ENCODE data around the gene RIT1.
"Not testable (repeated sequence)": the region's sequence is repeated elsewhere in the genome, so short reads cannot be mapped to it uniquely, and the experiment has no call there.

RIT1 gene

DNA sequence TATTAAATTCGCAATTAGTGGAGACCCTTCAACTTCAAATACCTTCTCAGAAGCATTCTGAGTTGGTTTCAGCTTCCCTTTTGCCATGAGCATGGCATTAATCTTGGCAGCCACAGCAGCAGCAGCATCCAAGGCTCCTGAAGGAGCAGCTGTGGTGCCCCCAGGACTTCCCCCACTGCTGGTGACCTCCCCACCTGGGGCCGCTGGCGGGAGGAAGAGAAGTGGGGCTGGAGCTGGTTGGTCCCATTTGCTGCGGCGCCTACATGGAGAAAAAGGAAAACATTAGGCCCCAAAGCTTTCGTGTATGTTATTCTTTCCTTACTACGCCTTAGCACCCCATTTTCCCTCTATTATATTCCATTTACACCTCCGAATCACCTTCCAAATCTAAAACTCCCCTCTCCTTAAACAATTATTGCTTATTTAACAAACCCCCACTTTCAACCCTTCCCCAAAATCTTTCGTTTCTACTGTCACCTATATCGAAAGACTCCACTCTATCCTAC lies 22.5 kb upstream of the RIT1 start:
- DNase-seq (ENCODE audit: low read depth): no peak

DNA sequence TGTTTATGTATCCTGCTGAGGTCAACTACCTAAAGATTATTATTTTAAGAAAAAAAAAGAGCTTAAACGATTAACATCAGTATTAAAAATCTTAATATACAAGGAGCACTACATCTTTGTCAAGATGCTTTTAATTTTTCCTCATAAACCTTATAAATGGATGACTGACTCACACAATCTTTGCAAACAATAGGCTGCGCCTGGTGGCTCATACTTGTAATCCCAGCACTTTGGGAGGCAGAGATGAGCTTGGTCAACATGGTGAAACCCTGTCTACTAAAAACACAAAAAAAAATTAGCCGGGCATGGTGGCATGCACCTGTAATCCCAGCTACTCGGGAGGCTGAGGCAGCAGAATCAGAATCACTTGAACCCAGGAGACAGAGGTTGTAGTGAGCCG lies 21.3 kb upstream of the RIT1 start:
- no peak for DNase-seq (ENCODE audit: low read depth)

DNA sequence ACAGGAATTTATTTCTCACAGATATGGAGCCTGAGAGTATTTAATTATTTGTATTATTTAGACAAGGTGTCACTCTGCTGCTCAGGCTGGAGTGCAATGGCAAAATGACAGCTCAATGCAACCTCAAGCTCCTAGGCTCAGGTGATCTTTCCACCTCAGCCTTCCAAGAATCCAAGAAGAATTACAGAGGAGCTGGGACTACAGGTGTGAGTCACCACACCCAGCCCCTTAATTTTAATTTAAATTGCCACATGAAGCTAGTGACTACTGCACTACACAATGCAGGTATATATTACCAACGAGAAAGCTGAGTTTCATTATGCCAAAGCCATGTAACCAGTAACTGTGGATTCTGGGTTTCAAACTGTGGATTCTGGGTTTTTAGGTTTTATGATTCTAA lies 20.9 kb upstream of the RIT1 start:
- no peak for DNase-seq (ENCODE audit: low read depth)

DNA sequence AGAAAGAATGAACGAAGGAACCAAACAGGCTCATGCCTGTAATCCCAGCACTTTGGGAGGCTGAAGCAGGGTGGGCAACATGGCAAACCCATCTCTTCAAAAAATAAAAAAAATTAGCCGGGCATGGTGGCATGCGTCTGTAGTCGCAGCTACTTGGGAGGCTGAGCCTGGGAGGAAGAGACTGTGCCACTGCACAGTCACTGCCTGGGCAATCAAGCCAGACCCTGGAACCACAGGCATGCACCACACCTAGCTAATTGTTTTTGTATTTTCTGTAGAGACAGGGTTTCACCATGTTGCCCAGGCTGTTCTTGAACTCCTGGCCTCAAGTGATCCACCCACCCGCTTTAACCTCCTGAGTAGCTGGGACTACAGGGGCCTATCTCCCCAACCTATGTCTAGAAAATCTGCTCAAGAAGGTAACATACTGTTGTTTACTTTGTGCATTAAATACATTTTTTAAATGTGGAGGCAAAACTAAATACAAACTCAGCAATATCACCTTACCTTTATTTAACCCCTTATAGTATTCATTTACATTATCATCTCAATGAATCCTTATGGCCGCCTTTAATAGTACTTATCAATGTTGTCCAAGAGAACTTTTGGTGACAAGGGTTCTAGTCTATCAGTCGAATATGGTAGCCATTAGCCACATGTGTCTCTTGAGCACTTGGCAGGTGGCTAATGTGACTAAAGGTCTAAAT lies 20.3 kb upstream of the RIT1 start:
- DNase-seq (ENCODE audit: low read depth): no peak

DNA sequence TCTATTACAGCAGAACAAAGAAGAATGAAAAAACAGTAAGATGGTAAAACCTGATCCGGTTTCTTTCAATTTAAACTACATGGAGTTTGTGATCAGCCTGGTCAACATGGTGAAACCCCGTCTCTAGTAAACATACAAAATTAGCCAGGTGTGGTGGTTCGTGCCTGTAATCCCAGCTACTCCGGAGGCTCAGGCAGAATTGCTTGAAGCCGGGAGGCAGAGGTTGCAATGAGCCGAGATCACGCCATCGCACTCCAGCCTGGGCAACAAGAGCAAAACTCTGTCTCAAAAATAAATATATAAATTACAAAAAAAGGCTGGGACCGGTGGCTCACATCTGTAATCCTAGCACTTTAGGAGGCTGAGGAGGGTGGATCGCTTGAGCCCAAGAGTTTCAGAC lies 19.6 kb upstream of the RIT1 start:
- DNase-seq (ENCODE audit: low read depth): not testable (repeated sequence)

DNA sequence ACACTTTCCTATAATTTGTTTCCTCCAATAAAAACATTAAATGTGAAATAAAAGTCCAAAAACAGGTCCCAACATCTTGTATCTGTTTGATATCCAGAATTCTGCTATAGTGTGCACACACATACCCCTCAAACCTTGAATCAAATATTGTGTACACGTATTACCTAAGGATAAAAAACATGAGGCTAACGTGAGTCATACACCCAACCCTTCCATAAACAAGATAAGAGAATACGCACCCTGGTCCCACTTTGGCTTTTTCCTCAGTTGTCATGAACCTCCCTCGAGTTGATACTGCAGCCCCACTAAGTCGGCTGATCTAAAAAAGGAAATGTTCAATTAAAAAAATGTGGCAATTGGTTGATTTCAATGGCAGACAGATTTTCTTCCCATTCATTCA lies 17.9 kb upstream of the RIT1 start:
- no peak for DNase-seq (ENCODE audit: low read depth)

DNA sequence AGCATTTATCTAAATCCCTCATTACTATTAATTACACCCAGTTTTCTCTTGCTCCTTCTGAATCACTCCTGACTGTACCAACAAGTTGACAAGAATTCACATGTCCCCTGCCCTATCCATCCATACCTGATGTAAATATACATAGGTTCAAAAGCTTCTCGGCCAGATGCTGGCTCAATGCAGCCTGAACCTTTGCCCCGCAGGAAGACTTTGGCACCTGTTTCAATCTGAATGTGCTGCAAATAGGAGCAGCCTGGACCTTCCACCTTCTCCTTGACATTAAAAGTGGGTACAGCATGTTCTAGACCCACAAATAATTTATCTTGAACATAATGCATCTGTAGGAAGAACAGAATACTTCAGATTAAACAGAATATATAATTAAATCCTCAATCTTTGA lies 14.4 kb upstream of the RIT1 start:
- DNase-seq (ENCODE audit: low read depth): no peak

DNA sequence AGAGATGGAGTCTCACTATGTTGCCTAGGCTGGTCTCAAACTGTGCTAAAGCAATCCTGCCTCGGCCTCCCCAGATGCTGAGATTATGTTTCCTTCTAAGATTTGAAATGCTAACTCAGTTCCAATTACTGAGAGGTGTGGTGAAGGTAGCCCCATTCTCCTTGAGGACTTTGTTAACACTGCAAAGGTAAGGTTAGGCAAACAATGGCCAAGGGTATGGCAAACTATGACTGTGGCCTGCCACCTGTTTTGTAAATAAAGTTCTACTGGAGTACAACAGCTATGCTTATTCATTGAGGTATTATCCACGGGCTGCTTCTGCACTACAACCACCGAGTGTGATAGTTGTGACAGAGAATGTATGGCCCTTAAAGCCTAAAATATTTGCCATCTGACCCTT lies 9.6 kb upstream of the RIT1 start:
- DNase-seq (ENCODE audit: low read depth): no peak

DNA sequence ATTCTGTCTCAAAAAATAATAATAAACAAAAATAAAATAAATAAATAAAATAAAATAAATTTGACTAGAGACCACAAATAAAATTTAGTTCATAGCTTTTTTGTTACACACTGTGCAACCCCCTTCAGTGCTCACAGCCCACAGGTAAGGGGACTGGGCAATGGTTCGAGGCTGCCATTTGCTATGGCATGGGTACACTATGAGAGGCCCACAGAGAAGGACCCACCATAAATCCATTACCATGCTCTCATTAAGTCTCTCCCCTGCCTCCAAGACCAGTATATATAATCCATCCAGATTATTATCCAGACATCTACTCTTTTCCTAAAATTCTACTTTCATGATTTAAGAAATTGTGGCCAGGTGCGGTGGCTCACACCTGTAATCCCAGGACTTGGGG lies 8.7 kb upstream of the RIT1 start:
- no peak for DNase-seq (ENCODE audit: low read depth)

DNA sequence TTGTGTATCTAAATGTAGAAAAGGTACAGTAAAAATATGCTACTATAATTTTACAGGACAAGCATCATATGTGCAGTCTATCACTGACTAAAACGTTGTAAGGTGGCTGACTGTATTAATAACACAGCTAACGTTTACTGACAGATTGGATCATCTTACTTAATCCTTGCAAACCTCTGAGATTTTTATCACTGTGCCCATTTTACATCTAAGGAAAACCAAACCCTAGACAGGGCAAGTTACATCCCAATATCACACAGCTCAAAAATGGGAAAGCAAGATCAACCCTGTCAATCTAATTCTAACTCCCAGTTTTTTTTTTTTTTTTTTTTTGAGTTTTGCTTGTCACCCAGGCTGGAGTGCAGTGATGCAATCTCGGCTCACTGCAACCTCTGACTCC lies 7.5 kb upstream of the RIT1 start:
- no peak for DNase-seq (ENCODE audit: low read depth)

DNA sequence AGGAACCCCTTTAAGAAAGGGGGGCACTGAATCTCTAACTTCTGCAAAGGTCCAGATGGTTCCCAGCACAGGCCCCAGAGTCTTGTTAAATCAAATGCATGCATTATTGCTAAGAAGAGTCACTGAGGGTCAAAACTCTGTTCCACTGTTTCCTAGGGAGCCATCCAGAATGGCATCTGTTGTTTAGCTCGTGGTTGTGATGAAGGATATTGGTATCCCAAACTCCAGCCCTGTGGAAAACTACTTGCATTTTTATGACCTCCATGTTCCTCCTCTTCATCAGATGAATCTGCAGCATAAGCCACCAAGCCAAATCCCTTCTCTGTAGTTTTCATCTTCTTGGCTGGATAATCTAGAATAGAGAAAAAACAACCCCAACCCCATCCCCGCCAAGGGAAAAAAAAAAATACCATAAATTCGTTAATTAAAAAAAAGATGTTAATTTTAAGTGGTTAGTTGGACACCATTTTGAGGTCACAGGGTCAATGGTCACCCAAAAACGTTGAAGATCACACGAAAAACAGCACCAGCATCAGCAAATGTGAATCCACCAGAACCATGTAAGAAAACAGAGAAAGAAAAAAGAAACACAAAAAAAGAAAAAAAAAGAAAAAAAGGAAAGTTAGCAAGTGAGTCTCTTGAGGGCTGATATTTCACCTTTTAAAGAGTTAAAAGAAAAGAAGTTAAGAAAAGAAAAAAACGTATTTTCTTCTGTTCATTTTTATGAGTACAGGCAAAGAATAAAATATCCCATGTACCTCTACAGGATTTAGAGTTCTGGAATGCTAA lies 3.0 kb upstream of the RIT1 start:
- DNase-seq (ENCODE audit: low read depth): no peak

DNA sequence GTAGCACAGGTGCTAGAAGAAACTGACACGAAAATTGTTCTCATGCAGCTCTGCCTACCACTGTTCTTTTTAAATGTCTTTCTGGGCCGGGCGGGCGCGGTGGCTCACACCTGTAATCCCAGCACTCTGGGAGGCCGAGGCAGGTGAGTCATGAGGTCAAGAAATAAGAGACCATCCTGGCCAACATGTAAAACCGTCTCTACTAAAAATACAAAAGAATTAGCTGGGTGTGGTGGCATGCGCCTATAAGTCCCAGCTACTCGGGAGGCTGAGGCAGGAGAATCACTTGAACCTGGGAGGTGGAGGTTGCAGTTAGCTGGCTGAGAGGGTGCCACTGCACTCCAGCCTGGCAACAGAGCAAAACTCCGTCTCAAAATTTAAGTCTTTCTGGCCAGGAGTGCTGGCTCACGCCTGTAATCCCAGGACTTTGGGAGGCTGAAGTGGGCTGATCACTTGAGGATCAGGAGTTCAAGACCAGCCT lies 947 bp upstream of the RIT1 start:
- no peak for DNase-seq (ENCODE audit: low read depth)

DNA sequence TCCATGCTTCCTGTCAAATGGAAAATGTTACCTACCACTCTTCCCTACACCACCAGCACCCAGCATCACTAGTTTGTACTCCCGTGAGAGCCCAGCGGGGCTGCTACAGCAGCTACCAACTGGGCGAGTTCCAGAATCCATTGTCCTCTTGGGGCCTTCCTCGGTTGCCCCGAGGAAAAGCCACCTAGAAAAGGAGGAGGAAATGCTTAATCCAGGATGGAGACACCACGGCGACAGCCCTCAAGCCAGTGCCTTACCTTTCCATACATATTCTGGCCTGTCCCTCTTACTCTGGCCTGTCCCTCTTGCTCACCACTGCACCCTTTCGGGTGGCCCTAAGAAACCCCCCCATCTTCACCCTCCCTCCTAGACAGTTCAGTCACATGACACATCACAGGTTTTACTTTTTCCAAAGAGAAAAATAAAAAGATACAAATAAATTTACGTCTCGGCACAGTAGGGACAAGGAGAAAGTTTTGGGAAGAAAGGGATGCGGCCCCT lies 478 bp downstream of the RIT1 start:
- no peak for DNase-seq (ENCODE audit: low read depth)

DNA sequence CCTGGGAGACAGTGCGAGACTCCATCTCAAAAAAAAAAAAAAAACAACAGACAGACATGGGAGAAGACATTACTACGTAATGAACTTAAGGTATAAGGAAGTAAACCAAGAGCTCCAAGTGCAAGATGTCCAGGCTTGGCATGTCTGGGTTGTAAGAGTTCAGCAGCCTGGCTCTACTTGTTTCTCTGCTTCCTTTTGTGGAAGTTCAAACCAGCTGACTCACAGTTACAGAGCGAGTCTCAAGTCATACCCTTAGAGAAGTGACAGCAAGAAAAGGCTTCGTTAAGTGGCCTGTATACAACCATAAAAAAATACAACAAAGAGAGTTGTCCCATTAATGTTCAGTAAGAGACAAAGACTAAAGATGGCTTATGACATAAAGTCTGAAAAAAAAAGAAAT lies 1.3 kb downstream of the RIT1 start:
- no peak for DNase-seq (ENCODE audit: low read depth)

DNA sequence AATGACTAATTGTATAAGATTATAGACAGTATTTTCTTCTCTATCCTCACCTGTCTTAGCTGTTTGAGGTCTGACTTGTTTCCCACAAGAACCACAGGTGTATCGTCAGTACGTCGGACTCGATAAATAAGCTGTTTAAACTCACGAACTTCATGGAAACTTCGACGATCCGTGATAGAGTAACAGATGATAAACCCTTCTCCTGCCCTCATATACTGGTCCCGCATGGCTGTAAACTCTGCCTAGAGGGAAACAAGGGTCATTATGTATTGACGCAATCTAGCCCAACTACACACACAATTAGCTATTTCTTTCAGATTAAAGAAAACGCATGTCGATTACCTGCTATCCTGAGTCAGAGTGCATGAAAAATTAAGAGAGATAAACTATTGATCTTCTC lies 6.9 kb downstream of the RIT1 start:
- no peak for DNase-seq (ENCODE audit: low read depth)

DNA sequence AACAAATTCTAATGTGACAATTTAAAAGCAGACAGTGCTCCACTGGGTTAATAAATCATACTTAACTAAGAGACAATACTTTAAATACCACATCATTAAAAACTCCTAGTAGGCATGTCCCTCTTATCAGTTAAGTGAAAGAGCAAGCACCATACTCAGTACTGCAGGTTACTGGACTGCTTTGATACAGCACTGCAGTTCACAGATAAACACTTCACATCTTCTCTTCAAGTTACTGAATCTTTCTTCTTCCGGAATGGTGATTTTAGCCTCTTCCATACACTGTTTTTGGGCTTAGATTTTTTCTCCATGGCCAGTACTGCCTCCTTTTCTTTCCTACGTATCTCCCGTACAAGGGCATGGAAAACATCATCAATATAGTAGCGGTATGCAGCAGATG lies 11.0 kb downstream of the RIT1 start:
- DNase-seq (ENCODE audit: low read depth): no peak

DNA sequence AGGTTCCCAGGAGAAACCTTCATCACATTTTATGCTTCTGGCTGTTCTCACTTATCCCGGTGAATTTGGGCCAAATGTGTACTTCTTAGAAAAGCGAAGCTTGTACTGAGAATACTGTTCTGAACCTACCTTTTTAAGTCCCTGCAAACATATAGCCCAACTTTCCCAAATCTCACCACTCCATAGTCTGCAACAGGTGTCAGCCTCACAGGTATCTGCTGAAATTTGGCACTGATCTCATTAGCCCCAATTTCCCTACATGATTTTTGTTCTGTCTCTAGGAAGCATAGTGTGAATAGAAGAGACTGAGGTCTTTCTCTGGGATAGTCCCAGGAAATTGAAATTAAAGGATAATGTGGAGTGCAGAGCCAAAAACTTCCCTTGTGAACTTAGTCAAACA lies 11.5 kb downstream of the RIT1 start:
- no peak for DNase-seq (ENCODE audit: low read depth)

DNA sequence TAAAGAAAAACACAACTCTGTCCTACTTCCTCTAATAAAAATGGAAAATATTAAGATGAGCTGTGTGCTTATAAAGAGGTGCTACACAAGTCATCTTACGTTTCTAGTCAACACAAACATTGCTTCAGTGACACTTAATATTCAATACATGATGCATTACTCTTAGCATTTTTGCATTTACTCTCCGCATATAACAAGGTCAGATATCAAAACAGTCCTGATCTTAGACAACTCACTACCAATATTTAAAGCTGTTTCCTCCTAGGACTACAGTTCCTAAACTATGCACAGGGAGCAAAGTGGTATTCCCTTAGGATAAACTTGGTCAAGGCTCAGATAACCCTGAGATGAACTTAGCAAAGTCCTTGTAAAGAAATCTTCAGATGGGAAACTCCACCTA lies 12.3 kb downstream of the RIT1 start:
- DNase-seq (ENCODE audit: low read depth): no peak

DNA sequence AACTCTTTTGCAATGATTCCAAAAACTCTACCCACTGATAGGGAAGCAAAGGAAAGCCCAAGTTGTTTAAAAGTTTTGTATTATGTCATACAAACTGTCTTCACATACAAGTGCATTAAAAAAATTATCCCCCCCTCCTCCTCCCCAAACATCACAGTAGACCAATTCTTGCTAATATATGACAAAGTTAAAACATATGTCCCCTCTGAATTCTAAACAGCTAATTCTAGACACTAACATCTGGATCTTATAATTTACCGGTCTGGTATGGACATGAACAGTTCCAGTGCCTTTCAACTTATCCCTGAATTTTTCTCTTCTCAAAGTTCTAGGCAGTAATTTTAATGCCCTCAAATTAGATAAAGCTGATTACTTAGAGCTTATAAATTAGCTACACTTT lies 13.4 kb downstream of the RIT1 start:
- no peak for DNase-seq (ENCODE audit: low read depth)

DNA sequence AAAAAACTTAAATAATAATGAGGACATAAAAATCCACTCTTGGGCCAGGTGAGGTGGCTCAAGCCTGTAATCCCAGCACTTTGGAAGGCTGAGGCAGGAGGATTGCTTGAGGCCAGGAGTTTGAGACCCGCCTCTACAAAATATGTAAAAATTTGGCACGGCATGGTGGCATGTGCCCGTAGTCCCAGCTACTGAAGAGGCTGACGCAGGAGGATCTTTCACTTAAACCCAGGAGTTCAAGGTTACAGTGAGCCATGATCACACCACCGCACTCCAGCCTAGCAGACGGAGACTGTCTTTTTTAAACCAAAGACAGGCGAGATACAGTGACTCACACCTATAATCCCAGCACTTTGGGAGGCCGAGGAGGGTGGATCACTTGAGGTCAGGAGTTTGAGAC lies 14.7 kb downstream of the RIT1 start:
- not testable (repeated sequence) for DNase-seq (ENCODE audit: low read depth)

DNA sequence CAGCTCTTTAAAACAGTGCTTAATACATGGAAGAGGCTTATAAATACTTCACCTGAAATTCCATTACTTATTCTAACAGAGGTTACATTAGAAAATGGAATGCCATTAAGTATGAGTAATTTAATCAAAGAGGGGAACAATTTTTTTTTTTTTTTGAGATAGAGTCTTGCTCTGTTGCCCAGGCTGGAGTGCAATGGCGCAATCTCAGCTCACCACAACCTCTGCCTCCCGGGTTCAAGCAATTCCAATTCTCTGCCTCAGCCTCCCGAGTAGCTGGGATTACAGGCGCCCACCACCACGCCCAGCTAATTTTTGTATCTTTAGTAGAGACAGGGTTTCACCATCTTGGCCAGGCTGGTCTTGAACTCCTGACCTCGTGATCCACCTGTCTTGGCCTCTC lies 15.5 kb downstream of the RIT1 start:
- not testable (repeated sequence) for DNase-seq (ENCODE audit: low read depth)

DNA sequence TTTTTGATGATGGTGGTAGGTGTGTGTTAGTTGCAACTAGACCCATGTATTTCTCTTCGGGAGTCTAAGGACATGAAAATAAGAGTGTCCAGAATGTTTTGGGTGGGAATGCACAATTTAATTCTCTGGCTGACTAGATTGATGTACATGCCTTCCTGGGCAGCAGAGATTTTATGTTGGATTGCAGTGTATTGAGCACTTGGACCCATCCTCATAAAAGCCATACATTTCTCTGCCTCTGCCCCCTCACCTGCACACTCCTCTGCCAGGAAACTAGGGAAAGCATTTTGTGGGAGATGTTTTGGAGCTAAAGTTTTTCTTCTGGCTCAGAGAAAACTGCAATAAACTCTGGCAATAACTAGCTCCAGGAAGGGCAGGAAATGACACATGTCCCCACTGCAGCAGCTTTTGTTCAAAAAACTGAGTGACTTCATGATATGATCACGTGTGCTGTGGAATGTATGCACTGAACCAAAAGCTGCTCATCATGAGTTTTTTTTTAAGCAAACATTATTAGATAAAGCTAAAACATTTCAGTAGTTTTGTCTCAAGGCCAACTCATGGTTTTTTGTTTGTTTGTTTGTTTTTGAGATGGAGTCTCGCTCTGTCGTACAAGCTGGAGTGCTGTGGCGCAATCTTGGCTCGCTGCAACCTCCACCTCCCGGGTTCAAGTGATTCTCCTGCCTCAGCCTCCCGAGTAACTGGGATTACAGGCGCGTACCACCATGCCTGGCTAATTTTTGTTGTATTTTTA lies 17.6 kb downstream of the RIT1 start:
- peak; percentile 70 for DNase-seq (ENCODE audit: low read depth)

DNA sequence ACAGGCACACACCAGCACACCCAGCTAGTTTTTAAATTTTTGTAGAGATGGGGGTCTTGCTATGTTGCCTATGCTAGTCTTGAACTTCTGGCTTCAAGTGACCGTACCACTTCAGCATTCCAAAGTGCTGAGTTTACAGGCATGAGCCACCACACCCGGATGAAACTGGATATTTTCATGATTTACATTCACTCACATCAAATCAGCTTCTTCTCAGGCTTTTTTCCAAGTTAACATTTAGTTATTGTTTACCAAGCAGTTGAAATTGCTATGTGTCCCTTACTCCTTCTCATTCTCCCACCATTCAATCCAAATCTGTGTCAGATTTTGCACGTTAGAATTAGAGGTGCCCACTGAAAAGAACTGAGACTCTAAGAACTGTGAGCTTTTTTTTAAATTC lies 18.4 kb downstream of the RIT1 start:
- DNase-seq (ENCODE audit: low read depth): no peak
